ENCODE data around the gene FBXL22. TPM values are rescaled to one million over a fixed set of nuclear protein-coding genes. Genes with fewer than 3 reads are reported as not detected.
A peak's percentile ranks its signal among the peaks of the same experiment; 100 is the strongest.

The FBXL22 gene
- total RNA-seq, 1 donor, result 1.8 TPM

DNA sequence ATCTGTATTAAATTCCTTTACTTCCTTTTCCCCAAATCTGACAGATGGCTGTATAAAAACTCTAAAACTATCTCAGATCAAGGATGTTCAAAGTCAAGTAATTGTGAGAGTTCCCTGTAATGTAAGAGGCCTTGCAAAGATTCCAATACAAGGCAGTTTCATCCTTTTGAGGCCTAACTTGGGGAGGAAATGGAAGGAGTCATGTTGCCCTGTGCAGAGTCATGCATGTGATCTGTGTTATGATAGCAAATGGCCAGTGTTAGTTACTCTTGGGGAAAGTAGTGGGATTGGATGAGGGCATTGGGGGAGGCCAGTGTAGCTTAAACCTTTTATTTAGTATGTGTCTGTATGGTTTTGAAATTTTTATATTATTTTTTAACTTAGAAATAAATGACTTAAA is 23.7 kb upstream of the FBXL22 start:
- TF ChIP-seq, protein P1, sequence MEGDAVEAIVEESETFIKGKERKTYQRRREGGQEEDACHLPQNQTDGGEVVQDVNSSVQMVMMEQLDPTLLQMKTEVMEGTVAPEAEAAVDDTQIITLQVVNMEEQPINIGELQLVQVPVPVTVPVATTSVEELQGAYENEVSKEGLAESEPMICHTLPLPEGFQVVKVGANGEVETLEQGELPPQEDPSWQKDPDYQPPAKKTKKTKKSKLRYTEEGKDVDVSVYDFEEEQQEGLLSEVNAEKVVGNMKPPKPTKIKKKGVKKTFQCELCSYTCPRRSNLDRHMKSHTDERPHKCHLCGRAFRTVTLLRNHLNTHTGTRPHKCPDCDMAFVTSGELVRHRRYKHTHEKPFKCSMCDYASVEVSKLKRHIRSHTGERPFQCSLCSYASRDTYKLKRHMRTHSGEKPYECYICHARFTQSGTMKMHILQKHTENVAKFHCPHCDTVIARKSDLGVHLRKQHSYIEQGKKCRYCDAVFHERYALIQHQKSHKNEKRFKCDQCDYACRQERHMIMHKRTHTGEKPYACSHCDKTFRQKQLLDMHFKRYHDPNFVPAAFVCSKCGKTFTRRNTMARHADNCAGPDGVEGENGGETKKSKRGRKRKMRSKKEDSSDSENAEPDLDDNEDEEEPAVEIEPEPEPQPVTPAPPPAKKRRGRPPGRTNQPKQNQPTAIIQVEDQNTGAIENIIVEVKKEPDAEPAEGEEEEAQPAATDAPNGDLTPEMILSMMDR (IDR thresholded peaks at IDR 0.05; ENCODE audit: extremely low read depth, low read depth, low read length), result no peak
- Histone ChIP-seq H3K4me1 (ENCODE audit: insufficient read depth, low read length) (peaks cover 5% of the 10 kb centered on the region), H3K36me3 (ENCODE audit: insufficient read depth, low read length) (peaks cover 37% of the 10 kb centered on the region), H3K9me3 (ENCODE audit: low read depth, low read length) (no peaks in the 10 kb centered on the region), H3K27me3 (ENCODE audit: insufficient read depth, low read length) (no peaks in the 10 kb centered on the region), H3K27ac (ENCODE audit: low read depth, low read length) (no peak overlapping the region), H4K20me1 (ENCODE audit: insufficient read depth, low read length) (peaks cover 4% of the 10 kb centered on the region), H3K79me2 (ENCODE audit: insufficient read depth, low read length) (no peaks in the 10 kb centered on the region), H3K4me2 (ENCODE audit: insufficient read depth, low read length) (no peak overlapping the region), H2AFZ (ENCODE audit: low read length) (no peak overlapping the region), H3K4me3 (ENCODE audit: insufficient read depth, low read length) (no peak overlapping the region)
- no peak for DNase-seq (ENCODE audit: insufficient read length, low spot score, missing footprints)

DNA sequence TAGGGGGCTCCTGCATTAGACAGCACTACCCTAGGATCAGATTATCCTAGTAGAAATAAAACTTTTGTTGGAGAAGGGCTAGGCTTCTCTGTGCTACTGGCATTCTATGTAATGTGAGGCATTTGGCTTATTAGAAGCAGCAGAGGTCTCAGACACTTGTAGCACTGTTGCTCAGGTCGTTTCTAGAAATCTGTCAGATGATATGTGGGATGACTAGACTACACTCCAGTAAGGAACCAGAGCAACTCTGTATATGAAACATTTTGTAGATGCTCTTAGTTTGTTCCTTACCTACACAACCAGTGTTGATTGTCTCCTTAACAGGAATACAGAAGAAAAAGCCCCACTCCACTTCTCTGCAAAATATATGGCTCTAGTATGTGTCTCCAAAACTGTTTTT is 21.9 kb upstream of the FBXL22 start:
- Histone ChIP-seq H3K4me1 (ENCODE audit: insufficient read depth, low read length) (peaks cover 5% of the 10 kb centered on the region), H3K27me3 (ENCODE audit: insufficient read depth, low read length) (no peaks in the 10 kb centered on the region), H3K4me2 (ENCODE audit: insufficient read depth, low read length) (no peak overlapping the region), H3K27ac (ENCODE audit: low read depth, low read length) (no peak overlapping the region), H4K20me1 (ENCODE audit: insufficient read depth, low read length) (no peaks in the 10 kb centered on the region), H3K79me2 (ENCODE audit: insufficient read depth, low read length) (no peaks in the 10 kb centered on the region), H3K4me3 (ENCODE audit: insufficient read depth, low read length) (no peak overlapping the region), H3K36me3 (ENCODE audit: insufficient read depth, low read length) (peaks cover 26% of the 10 kb centered on the region), H2AFZ (ENCODE audit: low read length) (no peak overlapping the region), H3K9me3 (ENCODE audit: low read depth, low read length) (no peaks in the 10 kb centered on the region)
- DNase-seq (ENCODE audit: insufficient read length, low spot score, missing footprints), result no peak
- TF ChIP-seq, protein P1 (IDR thresholded peaks at IDR 0.05; ENCODE audit: extremely low read depth, low read depth, low read length), result no peak

DNA sequence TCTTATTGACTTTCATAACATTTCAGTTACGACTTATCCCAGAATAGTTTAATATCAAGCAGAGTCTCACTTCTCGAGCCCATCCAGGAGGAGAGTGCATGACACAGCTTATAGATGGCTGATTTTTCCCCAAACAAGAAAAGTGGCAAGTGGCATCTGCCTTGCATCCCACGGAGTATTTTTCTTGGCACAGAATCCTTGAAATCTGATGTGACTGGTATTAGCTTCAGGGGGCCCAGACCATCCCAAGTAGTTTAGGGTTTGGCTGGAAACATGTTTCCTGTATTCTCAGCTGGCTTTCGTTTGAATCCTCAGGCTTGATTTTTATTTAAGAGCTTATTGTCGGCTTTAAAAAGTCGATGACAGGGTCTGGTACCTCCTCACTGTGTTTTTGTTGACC is 20.7 kb upstream of the FBXL22 start:
- H4K20me1 ChIP-seq (ENCODE audit: insufficient read depth, low read length), result no peaks in the 10 kb centered on the region
- DNase-seq (ENCODE audit: insufficient read length, low spot score, missing footprints), result no peak
- no peak overlapping the region for H2AFZ ChIP-seq (ENCODE audit: low read length)
- H3K27me3 ChIP-seq (ENCODE audit: insufficient read depth, low read length), result no peaks in the 10 kb centered on the region
- H3K36me3 ChIP-seq (ENCODE audit: insufficient read depth, low read length), result peaks cover 18% of the 10 kb centered on the region
- H3K9me3 ChIP-seq (ENCODE audit: low read depth, low read length), result no peaks in the 10 kb centered on the region
- no peak overlapping the region for H3K4me2 ChIP-seq (ENCODE audit: insufficient read depth, low read length)
- no peak overlapping the region for H3K4me3 ChIP-seq (ENCODE audit: insufficient read depth, low read length)
- H3K4me1 ChIP-seq (ENCODE audit: insufficient read depth, low read length), result peaks cover 5% of the 10 kb centered on the region
- TF ChIP-seq, protein P1 (IDR thresholded peaks at IDR 0.05; ENCODE audit: extremely low read depth, low read depth, low read length), result no peak
- H3K79me2 ChIP-seq (ENCODE audit: insufficient read depth, low read length), result no peaks in the 10 kb centered on the region
- no peak overlapping the region for H3K27ac ChIP-seq (ENCODE audit: low read depth, low read length)

DNA sequence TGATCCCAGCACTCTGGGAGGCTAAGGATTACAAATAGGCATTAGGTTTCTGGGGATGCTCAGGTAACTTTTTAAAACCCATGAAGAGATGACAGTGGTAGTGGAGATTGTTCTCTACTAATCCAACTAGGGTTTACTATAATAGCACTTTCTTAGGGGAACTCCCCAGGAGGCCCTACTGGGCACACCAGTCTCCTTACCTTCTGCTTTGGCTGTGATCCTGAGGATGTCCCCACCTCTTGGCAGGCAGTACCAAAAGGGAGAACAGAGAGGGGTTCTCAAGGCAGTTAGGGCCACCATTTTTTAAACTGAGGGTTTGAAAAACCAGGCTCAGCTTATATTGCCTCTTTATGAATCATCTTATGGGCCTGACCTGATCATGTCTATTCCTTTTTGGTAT is 15.0 kb upstream of the FBXL22 start:
- Histone ChIP-seq H3K4me2 (ENCODE audit: insufficient read depth, low read length) (no peak overlapping the region), H3K27me3 (ENCODE audit: insufficient read depth, low read length) (no peaks in the 10 kb centered on the region), H3K9me3 (ENCODE audit: low read depth, low read length) (no peaks in the 10 kb centered on the region), H3K36me3 (ENCODE audit: insufficient read depth, low read length) (peaks cover 17% of the 10 kb centered on the region), H2AFZ (ENCODE audit: low read length) (no peak overlapping the region), H3K27ac (ENCODE audit: low read depth, low read length) (peak overlapping the region; percentile 85), H3K4me1 (ENCODE audit: insufficient read depth, low read length) (peaks cover 12% of the 10 kb centered on the region), H3K79me2 (ENCODE audit: insufficient read depth, low read length) (peaks cover 4% of the 10 kb centered on the region), H4K20me1 (ENCODE audit: insufficient read depth, low read length) (peaks cover 5% of the 10 kb centered on the region), H3K4me3 (ENCODE audit: insufficient read depth, low read length) (no peak overlapping the region)
- TF ChIP-seq, protein P1 (IDR thresholded peaks at IDR 0.05; ENCODE audit: extremely low read depth, low read depth, low read length), result no peak
- no peak for DNase-seq (ENCODE audit: insufficient read length, low spot score, missing footprints)
